Fibroblast of lung (primary cell): Measurements from ENCODE around the gene HCFC2. TPM values are rescaled to one million over a fixed set of nuclear protein-coding genes. Genes with fewer than 3 reads are reported as not detected.
A peak's percentile ranks its signal among the peaks of the same experiment; 100 is the strongest.

Experiments
- DNase-seq, 2 donors: peaks; one replicate each; pipeline versions ENCODE4 v3.0.0 to v3.0.0-alpha.2; 2010; ENCODE audit warnings: low read depth in 2 of 2
- H2AFZ ChIP-seq: 2 replicates; pipeline ENCODE4 v1.5.1; 2012; ENCODE audit warnings: low read length, control low read depth, inconsistent platforms
- H3K27ac ChIP-seq: 2 replicates; pipeline ENCODE4 v1.5.1; 2011; ENCODE audit warnings: low read length, control low read depth; ENCODE audit not compliant: insufficient read depth
- H3K27me3 ChIP-seq: 2 replicates; pipeline ENCODE4 v1.5.1; 2011; ENCODE audit warnings: mild to moderate bottlenecking, low read length; ENCODE audit not compliant: control insufficient read depth, insufficient read depth
- H3K36me3 ChIP-seq: 2 replicates; pipeline ENCODE4 v1.5.1; 2011; ENCODE audit warnings: low read length; ENCODE audit not compliant: control insufficient read depth, insufficient read depth
- H3K4me1 ChIP-seq: 2 replicates; pipeline ENCODE4 v1.5.1; 2011; ENCODE audit warnings: low read length; ENCODE audit not compliant: control insufficient read depth, insufficient read depth; ENCODE audit errors: extremely low read depth
- H3K4me2 ChIP-seq: 2 replicates; pipeline ENCODE4 v1.5.1; 2011; ENCODE audit warnings: low read length, control low read depth; ENCODE audit not compliant: insufficient read depth; ENCODE audit errors: extremely low read depth
- H3K4me3 ChIP-seq, 4 experiments: fragments of 200-600 bp in 1 of 4; sonication (generic) in 1 of 4; replicated peaks in 1 of 4; 2 replicates each; pipeline ENCODE4 v1.5.1; 2011 to 2016; ENCODE audit warnings: low read length in 4 of 4, low read depth in 3 of 4, mild to moderate bottlenecking in 3 of 4, control low read depth in 2 of 4, inconsistent platforms in 1 of 4, mixed read lengths in 1 of 4; ENCODE audit not compliant: insufficient read depth in 1 of 4; ENCODE audit errors: control extremely low read depth in 1 of 4
- H3K79me2 ChIP-seq: 2 replicates; pipeline ENCODE4 v1.5.1; 2012; ENCODE audit warnings: mild to moderate bottlenecking, low read length, inconsistent platforms; ENCODE audit not compliant: control insufficient read depth, insufficient read depth
- H3K9ac ChIP-seq: 2 replicates; pipeline ENCODE4 v1.5.1; 2011; ENCODE audit warnings: mild to moderate bottlenecking, low read length, control low read depth; ENCODE audit not compliant: insufficient read depth
- H3K9me3 ChIP-seq: 2 replicates; pipeline ENCODE4 v1.5.1; 2012; ENCODE audit warnings: low read depth, low read length; ENCODE audit not compliant: control insufficient read depth, insufficient read depth
- H4K20me1 ChIP-seq: 2 replicates; pipeline ENCODE4 v1.5.1; 2011; ENCODE audit warnings: low read length; ENCODE audit not compliant: control insufficient read depth, insufficient read depth; ENCODE audit errors: extremely low read depth
- CTCF ChIP-seq, 2 donors: IDR thresholded peaks in 1 of 2; conservative IDR thresholded peaks in 1 of 2; 1 replicate in 1 of 2; 2 replicates in 1 of 2; pipeline ENCODE4 v1.5.1; 2011 to 2012; ENCODE audit warnings: low read length in 2 of 2, control low read depth in 1 of 2, inconsistent platforms in 1 of 2, low read depth in 1 of 2, mild to moderate bottlenecking in 1 of 2
- EZH2 ChIP-seq: IDR thresholded peaks from 2 replicates; pipeline ENCODE4 v1.5.1; 2012; ENCODE audit warnings: low read length, control low read depth, mild to moderate bottlenecking; ENCODE audit errors: missing control alignments
- polyA plus RNA-seq, 2 donors: library from polyadenylated mRNA; depleted of rRNA in 1 of 2; stranded (reverse) in 1 of 2; unstranded in 1 of 2; fragments of >200 nt; gene quantifications; 2 replicates each; pipeline ENCODE4 v1.2.1, GENCODE V29; 2011 to 2012; ENCODE audit warnings: missing spikeins in 1 of 2
- total RNA-seq: library from RNA; depleted of rRNA; stranded (reverse); fragments of >200 nt; gene quantifications from 2 replicates; pipeline ENCODE4 v1.2.1, GENCODE V29; 2014

HCFC2 gene
- total and polyA plus RNA-seq, 2 donors (not counting 1 experiment from before 2014, with no cell fraction given) = 27.0 to 36.2 TPM

GRCh38 chr12:104121001-104121400, 56.7 kb downstream of the HCFC2 start:
- Histone ChIP-seq H3K9ac (no peak overlapping the region), H3K79me2 (peaks cover 1% of the 10 kb centered on the region), H3K4me2 (peak overlapping the region; percentile 40), H3K36me3 (peaks cover 4% of the 10 kb centered on the region), H2AFZ (no peak overlapping the region), H3K4me1 (peaks cover 15% of the 10 kb centered on the region), H3K4me3 (no peak overlapping the region), H3K27me3 (no peaks in the 10 kb centered on the region), H4K20me1 (no peaks in the 10 kb centered on the region), H3K9me3 (no peaks in the 10 kb centered on the region), H3K27ac (no peak overlapping the region)
- peak; percentile 21 to 83 for DNase-seq
- TF ChIP-seq EZH2 (no peak), CTCF (conservative IDR thresholded peaks at IDR 0.05 in 1 of 2, IDR thresholded peaks at IDR 0.05 in 1 of 2; ENCODE audit: low read depth in 1 of 2, low read length in 2 of 2) (no peak)

GRCh38 chr12:104122298-104122697, 58.0 kb downstream of the HCFC2 start:
- peaks cover 4% of the 10 kb centered on the region for H3K36me3 ChIP-seq
- no peaks in the 10 kb centered on the region for H4K20me1 ChIP-seq
- peaks cover 15% of the 10 kb centered on the region for H3K4me1 ChIP-seq
- DNase-seq = no peak
- no peak overlapping the region for H3K4me2 ChIP-seq
- no peak overlapping the region for H3K4me3 ChIP-seq
- H3K27ac ChIP-seq = peak overlapping the region; percentile 34
- H3K9ac ChIP-seq = no peak overlapping the region
- TF ChIP-seq EZH2 (no peak), CTCF (conservative IDR thresholded peaks at IDR 0.05 in 1 of 2, IDR thresholded peaks at IDR 0.05 in 1 of 2; ENCODE audit: low read depth in 1 of 2, low read length in 2 of 2) (no peak)
- no peaks in the 10 kb centered on the region for H3K9me3 ChIP-seq
- H3K27me3 ChIP-seq = no peaks in the 10 kb centered on the region
- no peak overlapping the region for H2AFZ ChIP-seq
- peaks cover 1% of the 10 kb centered on the region for H3K79me2 ChIP-seq

- no peaks in the 10 kb centered on the region for H3K27me3 ChIP-seq
Measured at GRCh38 chr12:104126548-104126947, 62.2 kb downstream of the HCFC2 start.

More at GRCh38 chr12:104126548-104126947, 62.2 kb downstream of the HCFC2 start:
- Histone ChIP-seq H3K4me2 (no peak overlapping the region), H3K79me2 (peaks cover 12% of the 10 kb centered on the region), H3K27ac (no peak overlapping the region), H3K4me3 (no peak overlapping the region), H3K36me3 (peaks cover 8% of the 10 kb centered on the region), H4K20me1 (no peaks in the 10 kb centered on the region), H3K9ac (no peak overlapping the region), H3K4me1 (peaks cover 8% of the 10 kb centered on the region), H2AFZ (no peak overlapping the region), H3K9me3 (no peaks in the 10 kb centered on the region)
- no peak for DNase-seq
- TF ChIP-seq CTCF (conservative IDR thresholded peaks at IDR 0.05 in 1 of 2, IDR thresholded peaks at IDR 0.05 in 1 of 2; ENCODE audit: low read depth in 1 of 2, low read length in 2 of 2) = no peak
- no peak for TF ChIP-seq EZH2
